PC-9 (cell line): ENCODE data around the gene GLRA3.

Experiments used
- EZH2 ChIP-seq: fragments of 200-600 bp; sonication (generic); IDR thresholded peaks from 2 replicates; pipeline ENCODE4 v1.8.0; 2017; ENCODE audit warnings: antibody characterized with exemption, low read depth
- TF ChIP-seq, protein P1 (sequence below): fragments of 200-600 bp; sonication (generic); conservative IDR thresholded peaks from 2 replicates; pipeline ENCODE4 v1.6.1; 2017; ENCODE audit warnings: mixed run types, antibody characterized with exemption, mild to moderate bottlenecking, moderate library complexity

DNA sequence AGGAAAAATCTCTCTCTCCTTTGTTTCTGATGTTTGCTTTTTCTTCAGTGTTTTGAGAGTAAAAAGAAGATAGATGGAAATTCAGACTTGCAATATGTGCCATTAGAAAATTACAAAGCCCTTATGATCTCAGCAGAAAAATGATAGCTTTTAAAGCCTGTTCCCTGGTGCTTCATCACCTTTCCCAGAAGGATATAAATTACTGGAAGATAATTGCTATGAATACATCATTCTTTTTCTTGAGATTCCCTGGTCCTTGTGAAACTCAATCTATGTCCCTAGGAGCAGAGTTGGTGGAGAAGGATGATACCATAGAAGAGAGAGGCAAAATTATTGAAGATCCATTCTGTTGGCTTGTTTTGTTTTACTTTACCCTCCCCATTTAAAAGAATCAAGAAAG lies 86.5 kb downstream of the GLRA3 start:
- TF ChIP-seq, protein P1, sequence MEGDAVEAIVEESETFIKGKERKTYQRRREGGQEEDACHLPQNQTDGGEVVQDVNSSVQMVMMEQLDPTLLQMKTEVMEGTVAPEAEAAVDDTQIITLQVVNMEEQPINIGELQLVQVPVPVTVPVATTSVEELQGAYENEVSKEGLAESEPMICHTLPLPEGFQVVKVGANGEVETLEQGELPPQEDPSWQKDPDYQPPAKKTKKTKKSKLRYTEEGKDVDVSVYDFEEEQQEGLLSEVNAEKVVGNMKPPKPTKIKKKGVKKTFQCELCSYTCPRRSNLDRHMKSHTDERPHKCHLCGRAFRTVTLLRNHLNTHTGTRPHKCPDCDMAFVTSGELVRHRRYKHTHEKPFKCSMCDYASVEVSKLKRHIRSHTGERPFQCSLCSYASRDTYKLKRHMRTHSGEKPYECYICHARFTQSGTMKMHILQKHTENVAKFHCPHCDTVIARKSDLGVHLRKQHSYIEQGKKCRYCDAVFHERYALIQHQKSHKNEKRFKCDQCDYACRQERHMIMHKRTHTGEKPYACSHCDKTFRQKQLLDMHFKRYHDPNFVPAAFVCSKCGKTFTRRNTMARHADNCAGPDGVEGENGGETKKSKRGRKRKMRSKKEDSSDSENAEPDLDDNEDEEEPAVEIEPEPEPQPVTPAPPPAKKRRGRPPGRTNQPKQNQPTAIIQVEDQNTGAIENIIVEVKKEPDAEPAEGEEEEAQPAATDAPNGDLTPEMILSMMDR = no peak
- no peak for TF ChIP-seq EZH2
